Karpas-422 (cell line): ENCODE data around the gene HOTAIR. TPM values are rescaled to one million over a fixed set of nuclear protein-coding genes. Genes with fewer than 3 reads are reported as not detected.

Experiments used
- DNase-seq: peaks from one replicate; pipeline ENCODE4 v3.0.0-alpha.2; 2015
- H2AFZ ChIP-seq: fragments of 200-600 bp; sonication (generic); 2 replicates; pipeline ENCODE4 v1.6.1; 2014; ENCODE audit warnings: antibody characterized with exemption, low read length, mixed read lengths
- H3K27ac ChIP-seq: fragments of 200-600 bp; sonication (generic); 2 replicates; pipeline ENCODE4 v1.5.1; 2014; ENCODE audit warnings: mild to moderate bottlenecking, low read length, moderate library complexity
- H3K27me3 ChIP-seq: fragments of 200-600 bp; sonication (generic); 2 replicates; pipeline ENCODE4 v1.6.1; 2014; ENCODE audit warnings: low read length, mixed read lengths
- H3K36me3 ChIP-seq: fragments of 200-600 bp; sonication (generic); 2 replicates; pipeline ENCODE4 v1.6.1; 2014; ENCODE audit warnings: low read length, mixed read lengths; ENCODE audit not compliant: insufficient read depth
- H3K4me1 ChIP-seq: fragments of 200-600 bp; sonication (generic); 2 replicates; pipeline ENCODE4 v1.6.1; 2014; ENCODE audit warnings: mild to moderate bottlenecking, low read length, mixed read lengths
- H3K4me2 ChIP-seq: fragments of 200-600 bp; sonication (generic); 2 replicates; pipeline ENCODE4 v1.6.1; 2014; ENCODE audit warnings: low read length, low read depth, mild to moderate bottlenecking; ENCODE audit not compliant: poor library complexity, severe bottlenecking
- H3K4me3 ChIP-seq: fragments of 200-600 bp; sonication (generic); 2 replicates; pipeline ENCODE4 v1.5.1; 2014; ENCODE audit warnings: mild to moderate bottlenecking, antibody characterized with exemption, low read length, mixed read lengths
- H3K79me2 ChIP-seq: fragments of 200-600 bp; sonication (generic); 2 replicates; pipeline ENCODE4 v1.6.1; 2014; ENCODE audit warnings: mild to moderate bottlenecking, low read length, mixed read lengths
- H3K9ac ChIP-seq: fragments of 200-600 bp; sonication (generic); 2 replicates; pipeline ENCODE4 v1.6.0; 2014; ENCODE audit warnings: low read length
- H3K9me2 ChIP-seq: fragments of 200-600 bp; sonication (generic), shearing (Covaris generic); replicated peaks from 2 replicates; pipeline ENCODE4 v1.6.0; 2014; ENCODE audit warnings: mild to moderate bottlenecking, low read length, moderate library complexity; ENCODE audit not compliant: insufficient read depth
- H3K9me3 ChIP-seq: fragments of 300-700, 200-600 bp; sonication (generic); 2 replicates; pipeline ENCODE4 v1.6.1; 2014; ENCODE audit warnings: low read length, mixed read lengths
- H4K20me1 ChIP-seq: fragments of 200-600 bp; sonication (generic); 2 replicates; pipeline ENCODE4 v1.6.1; 2014; ENCODE audit warnings: mild to moderate bottlenecking, antibody characterized with exemption, low read length, low read depth; ENCODE audit not compliant: insufficient read depth
- total RNA-seq: library from RNA; depleted of rRNA; stranded (reverse); fragments of >200 nt; shearing (Covaris generic); gene quantifications from 2 replicates; pipeline ENCODE4 v1.2.3, GENCODE V29; 2014; ENCODE audit warnings: low replicate concordance

HOTAIR gene
- total RNA-seq, 1 experiment from 2014 or later: 0.07 TPM

GRCh38 chr12:53985994-53986685 is 11.4 kb upstream of the HOTAIR start:
- Histone ChIP-seq H3K27ac (no peak overlapping the region), H3K36me3 (no peaks in the 10 kb centered on the region), H4K20me1 (no peaks in the 10 kb centered on the region), H3K9me2 (no peaks in the 10 kb centered on the region), H3K4me2 (no peak overlapping the region), H3K4me3 (no peak overlapping the region), H3K79me2 (no peaks in the 10 kb centered on the region), H2AFZ (no peak overlapping the region), H3K27me3 (no peaks in the 10 kb centered on the region), H3K9me3 (no peaks in the 10 kb centered on the region), H3K4me1 (peaks cover 19% of the 10 kb centered on the region), H3K9ac (no peak overlapping the region)
- no peak for DNase-seq

DNA sequence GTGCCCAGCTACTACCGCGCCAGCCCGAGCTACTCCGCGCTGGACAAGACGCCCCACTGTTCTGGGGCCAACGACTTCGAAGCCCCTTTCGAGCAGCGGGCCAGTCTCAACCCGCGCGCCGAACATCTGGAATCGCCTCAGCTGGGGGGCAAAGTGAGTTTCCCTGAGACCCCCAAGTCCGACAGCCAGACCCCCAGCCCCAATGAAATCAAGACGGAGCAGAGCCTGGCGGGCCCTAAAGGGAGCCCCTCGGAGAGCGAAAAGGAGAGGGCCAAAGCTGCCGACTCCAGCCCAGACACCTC is 10.9 kb upstream of the HOTAIR start:
- Histone ChIP-seq H3K4me2 (no peak overlapping the region), H3K9ac (no peak overlapping the region), H4K20me1 (no peaks in the 10 kb centered on the region)

DNA sequence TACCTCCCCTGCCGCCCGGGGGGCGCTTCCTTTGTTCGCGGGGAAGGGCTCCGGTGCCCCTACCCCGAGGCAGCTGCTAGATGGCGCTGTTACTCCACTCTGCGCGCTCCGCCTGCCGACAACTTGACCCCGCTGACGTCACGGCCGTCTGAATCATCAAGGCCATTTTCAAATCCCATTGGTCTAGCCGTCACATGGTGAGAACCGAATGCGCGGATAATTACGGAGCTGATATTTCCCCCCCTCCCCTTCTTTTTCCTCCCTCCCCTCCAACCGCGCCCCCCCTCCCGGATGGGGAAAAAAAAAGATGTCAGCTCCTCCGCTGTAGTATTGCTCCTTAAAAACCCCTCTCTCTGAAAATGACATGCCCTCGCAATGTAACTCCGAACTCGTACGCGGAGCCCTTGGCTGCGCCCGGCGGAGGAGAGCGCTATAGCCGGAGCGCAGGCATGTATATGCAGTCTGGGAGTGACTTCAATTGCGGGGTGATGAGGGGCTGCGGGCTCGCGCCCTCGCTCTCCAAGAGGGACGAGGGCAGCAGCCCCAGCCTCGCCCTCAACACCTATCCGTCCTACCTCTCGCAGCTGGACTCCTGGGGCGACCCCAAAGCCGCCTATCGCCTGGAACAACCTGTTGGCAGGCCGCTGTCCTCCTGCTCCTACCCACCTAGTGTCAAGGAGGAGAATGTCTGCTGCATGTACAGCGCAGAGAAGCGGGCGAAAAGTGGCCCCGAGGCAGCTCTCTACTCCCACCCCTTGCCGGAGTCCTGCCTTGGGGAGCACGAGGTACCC is 10.3 kb upstream of the HOTAIR start, which contains the start of gene HOXC10:
Gene HOXC10 (plus strand): TSS at position 246 of the 791 bp plus-strand sequence. CDS start 114 bp downstream, at position 360.
- Histone ChIP-seq H3K4me3 (no peak within 1 kb of the TSS; the same call in 1 of the 2 replicates), H2AFZ (no peak within 1 kb of the TSS), H3K9me3 (no peaks in the 10 kb centered on the region), H3K27me3 (no peaks in the 10 kb centered on the region), H3K9me2 (no peaks in the 10 kb centered on the region), H3K4me1 (peaks cover 19% of the 10 kb centered on the region), H3K79me2 (no peaks in the 10 kb centered on the region), H3K27ac (no peak within 1 kb of the TSS), H3K9ac (no peak within 1 kb of the TSS), H3K36me3 (no peaks in the 10 kb centered on the region), H3K4me2 (no peak within 1 kb of the TSS), H4K20me1 (no peaks in the 10 kb centered on the region)
- peak; percentile 96 for DNase-seq

More for the DNA sequence above, 10.9 kb upstream of the HOTAIR start:
- H3K36me3 ChIP-seq: no peaks in the 10 kb centered on the region
- no peak overlapping the region for H3K27ac ChIP-seq
- H2AFZ ChIP-seq: no peak overlapping the region
- no peaks in the 10 kb centered on the region for H3K9me2 ChIP-seq
- DNase-seq: no peak
- peaks cover 19% of the 10 kb centered on the region for H3K4me1 ChIP-seq
- H3K9me3 ChIP-seq: no peaks in the 10 kb centered on the region
- H3K79me2 ChIP-seq: no peaks in the 10 kb centered on the region
- no peaks in the 10 kb centered on the region for H3K27me3 ChIP-seq
- no peak overlapping the region for H3K4me3 ChIP-seq

DNA sequence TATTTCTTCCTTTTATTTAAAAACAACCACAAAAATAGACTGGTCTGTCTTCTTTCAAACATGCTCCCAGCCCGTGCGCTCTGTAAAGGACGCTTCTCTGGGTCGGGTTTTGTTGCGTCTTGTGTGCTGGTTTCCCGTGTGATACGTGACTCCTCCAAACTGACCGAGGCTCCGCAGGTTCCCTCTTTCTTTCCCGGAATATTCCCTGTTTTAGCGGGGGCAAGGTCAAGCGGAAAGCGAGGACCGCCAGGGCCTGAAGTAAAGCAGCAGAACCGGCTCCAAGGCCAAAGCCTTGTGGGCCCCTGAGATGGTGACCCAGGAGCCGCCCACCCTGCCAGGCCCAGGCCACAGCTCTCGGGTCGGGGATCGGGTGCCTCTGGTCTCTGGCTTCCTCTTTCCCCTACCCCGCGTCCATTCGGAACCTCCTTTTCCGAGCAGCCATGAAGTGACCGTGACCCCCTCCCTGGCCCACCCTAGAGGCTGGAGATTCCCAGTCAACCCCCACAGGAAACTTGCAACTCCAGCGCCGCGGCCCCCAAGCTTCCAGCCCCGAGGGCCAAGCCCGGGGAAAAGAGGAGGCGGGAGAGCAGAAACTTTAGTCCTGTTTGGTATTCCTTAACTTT is 9.3 kb upstream of the HOTAIR start:
- Histone ChIP-seq H3K27me3 (no peaks in the 10 kb centered on the region), H3K4me3 (no peak overlapping the region; the same call in 1 of the 2 replicates), H3K27ac (no peak overlapping the region), H3K79me2 (no peaks in the 10 kb centered on the region), H3K4me2 (no peak overlapping the region), H3K9me2 (no peaks in the 10 kb centered on the region), H3K4me1 (peaks cover 11% of the 10 kb centered on the region), H2AFZ (no peak overlapping the region), H3K9ac (no peak overlapping the region), H3K36me3 (no peaks in the 10 kb centered on the region), H4K20me1 (no peaks in the 10 kb centered on the region), H3K9me3 (no peaks in the 10 kb centered on the region)
- DNase-seq: no peak

GRCh38 chr12:53983568-53983949 is 8.8 kb upstream of the HOTAIR start:
- Histone ChIP-seq H3K27ac (no peak overlapping the region), H3K27me3 (no peaks in the 10 kb centered on the region), H4K20me1 (no peaks in the 10 kb centered on the region), H2AFZ (no peak overlapping the region), H3K36me3 (no peaks in the 10 kb centered on the region), H3K9ac (no peak overlapping the region), H3K4me2 (no peak overlapping the region), H3K4me3 (no peak overlapping the region), H3K9me2 (no peaks in the 10 kb centered on the region), H3K4me1 (peaks cover 6% of the 10 kb centered on the region), H3K79me2 (no peaks in the 10 kb centered on the region), H3K9me3 (no peaks in the 10 kb centered on the region)
- no peak for DNase-seq

DNA sequence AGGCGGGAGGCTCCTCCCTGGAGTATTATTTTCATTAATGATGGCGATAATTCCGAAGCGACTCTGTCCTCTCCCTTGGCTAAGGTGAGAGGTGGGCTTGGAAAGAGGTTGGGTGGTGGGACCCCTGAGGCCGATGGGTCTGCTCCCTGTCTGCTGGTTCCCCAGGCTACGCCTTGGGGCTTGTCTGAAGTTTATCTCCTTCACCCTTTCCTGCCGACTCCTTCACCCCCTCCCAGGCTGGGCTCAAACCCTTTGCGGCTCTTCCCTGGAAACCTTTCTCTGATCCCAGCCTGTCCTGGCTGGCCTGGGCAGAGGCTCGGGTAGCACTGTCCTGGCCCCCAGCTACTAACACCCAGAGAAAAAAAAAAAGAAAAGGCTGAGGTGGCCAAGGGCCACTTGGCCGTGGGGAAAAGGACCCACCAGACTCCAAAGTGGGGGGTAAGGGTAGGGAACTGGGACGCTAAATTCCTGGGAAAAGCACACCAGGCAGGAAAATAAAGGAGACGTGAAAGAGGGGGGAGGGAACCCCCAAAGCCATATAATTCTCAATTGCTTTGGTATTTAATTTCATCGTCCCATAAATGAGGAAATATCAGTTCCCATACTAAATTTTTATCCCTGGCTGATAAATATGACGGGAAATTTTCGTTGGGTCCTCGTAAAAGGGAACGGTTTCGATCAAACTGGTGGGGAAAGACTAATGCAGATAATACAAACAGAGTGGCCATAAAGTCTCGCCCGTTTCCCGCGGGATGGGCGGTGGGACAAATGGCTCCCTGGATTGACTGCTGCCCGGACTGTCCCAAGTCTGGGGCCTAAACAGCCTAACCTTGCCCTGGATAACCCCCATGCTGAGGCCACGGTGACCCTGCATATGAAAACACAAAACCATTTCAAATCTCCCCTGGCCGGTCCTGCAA is 8.2 kb upstream of the HOTAIR start:
- no peak overlapping the region for H3K4me3 ChIP-seq
- no peak overlapping the region for H3K9ac ChIP-seq
- H3K27me3 ChIP-seq: no peaks in the 10 kb centered on the region
- H3K9me3 ChIP-seq: no peaks in the 10 kb centered on the region
- no peak overlapping the region for H3K27ac ChIP-seq
- no peaks in the 10 kb centered on the region for H4K20me1 ChIP-seq
- no peak overlapping the region for H3K4me2 ChIP-seq
- peaks cover 6% of the 10 kb centered on the region for H3K4me1 ChIP-seq
- H2AFZ ChIP-seq: no peak overlapping the region
- H3K9me2 ChIP-seq: no peaks in the 10 kb centered on the region
- H3K36me3 ChIP-seq: no peaks in the 10 kb centered on the region
- no peak for DNase-seq
- H3K79me2 ChIP-seq: no peaks in the 10 kb centered on the region

GRCh38 chr12:53981634-53982565 is 7.1 kb upstream of the HOTAIR start:
- H3K9me2 ChIP-seq: no peaks in the 10 kb centered on the region
- no peak overlapping the region for H3K4me2 ChIP-seq
- no peaks in the 10 kb centered on the region for H3K27me3 ChIP-seq
- no peak overlapping the region for H3K4me3 ChIP-seq
- H3K79me2 ChIP-seq: no peaks in the 10 kb centered on the region
- no peak for DNase-seq
- H3K27ac ChIP-seq: no peak overlapping the region
- H2AFZ ChIP-seq: no peak overlapping the region
- no peaks in the 10 kb centered on the region for H4K20me1 ChIP-seq
- H3K9me3 ChIP-seq: no peaks in the 10 kb centered on the region
- no peak overlapping the region for H3K9ac ChIP-seq
- no peaks in the 10 kb centered on the region for H3K36me3 ChIP-seq
- H3K4me1 ChIP-seq: peaks cover 15% of the 10 kb centered on the region
